BLaER1 treated with 17β-estradiol and CSF1 and Interleukin-3, amounts not matched to agents 10 nM and 100 nM (cell line): Measurements from ENCODE around the gene CHRNB4.

Source experiments
- H3K27ac ChIP-seq, 11 experiments: shearing (Covaris generic); formaldehyde crosslinking; 2 replicates each; pipeline ENCODE4 v1.8.1; 2022
- H3K27me3 ChIP-seq, 11 experiments: shearing (Covaris generic); formaldehyde crosslinking; 2 replicates each; pipeline ENCODE4 v1.8.1; 2022
- H3K36me3 ChIP-seq, 11 experiments: shearing (Covaris generic); formaldehyde crosslinking; 2 replicates each; pipeline ENCODE4 v1.8.1; 2022
- H3K4me1 ChIP-seq, 10 experiments: shearing (Covaris generic); formaldehyde crosslinking; 2 replicates each; pipeline ENCODE4 v1.8.1; 2022
- H3K4me2 ChIP-seq, 11 experiments: shearing (Covaris generic); formaldehyde crosslinking; 2 replicates each; pipeline ENCODE4 v1.8.1; 2022
- H3K4me3 ChIP-seq, 10 experiments: shearing (Covaris generic); formaldehyde crosslinking; 2 replicates each; pipeline ENCODE4 v1.8.1; 2022
- H3K9ac ChIP-seq, 11 experiments: shearing (Covaris generic); formaldehyde crosslinking; 2 replicates each; pipeline ENCODE4 v1.8.1; 2022
- H3K9me3 ChIP-seq, 11 experiments: shearing (Covaris generic); formaldehyde crosslinking; replicated peaks in 1 of 11; 2 replicates each; pipeline ENCODE4 v1.8.1; 2022
- H4K20me1 ChIP-seq, 11 experiments: shearing (Covaris generic); formaldehyde crosslinking; 2 replicates each; pipeline ENCODE4 v1.8.1; 2022
- Cebpa-rat ChIP-seq, 11 experiments: shearing (Covaris generic); IDR thresholded peaks; 2 replicates each; pipeline ENCODE4 v1.8.1; 2022

The CHRNB4 gene

DNA sequence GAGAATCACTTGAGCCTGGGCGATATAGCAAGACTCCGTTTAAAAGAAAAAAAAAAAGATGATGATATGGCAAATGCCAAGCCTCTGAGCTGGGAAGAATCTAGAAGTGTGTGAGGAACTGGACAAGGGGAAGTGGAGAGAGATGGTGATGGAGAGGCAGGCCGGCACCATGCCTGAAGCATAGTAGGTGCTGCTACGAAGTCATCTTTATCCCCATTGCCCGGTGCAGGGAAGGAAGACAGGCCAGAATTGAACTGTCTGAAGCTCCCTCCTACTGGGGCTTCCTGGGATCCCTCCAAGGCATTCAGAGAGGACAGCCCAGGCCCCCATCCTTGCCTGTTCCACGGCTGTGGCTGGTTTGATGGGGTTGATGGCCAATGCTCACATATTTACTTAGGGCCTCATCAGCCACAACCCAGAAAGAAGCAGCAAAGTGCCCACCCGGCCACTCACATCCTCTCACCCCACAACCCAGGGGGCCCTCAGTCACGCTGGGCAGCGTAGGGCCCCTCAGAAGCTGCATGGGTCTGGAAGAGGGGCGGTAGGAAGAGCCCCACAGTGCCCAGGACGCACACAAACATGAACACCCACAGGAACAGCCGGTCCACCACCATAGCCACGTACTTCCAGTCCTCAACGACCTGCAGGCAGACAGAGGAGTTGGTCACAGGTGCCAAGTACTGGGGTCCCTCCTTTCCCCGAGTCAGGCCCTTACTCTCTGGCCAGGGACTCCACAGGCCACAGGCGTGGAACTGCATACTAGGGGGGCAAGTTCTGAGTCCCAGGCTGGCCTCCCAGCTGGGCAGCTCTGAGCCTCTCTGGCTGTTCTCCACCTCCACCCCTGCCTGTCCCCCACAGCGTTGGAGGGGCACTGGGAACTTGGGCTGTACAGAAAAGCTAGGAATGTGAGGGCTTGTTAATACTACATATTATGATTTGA lies 16.1 kb downstream of the CHRNB4 start:
- Histone ChIP-seq H3K27me3 (peaks cover 31 to 41% (median 36%) of the 10 kb centered on the region in 11 experiments), H3K9ac (no peak overlapping the region), H3K36me3 (no peaks in the 10 kb centered on the region), H3K4me3 (no peak overlapping the region), H3K4me1 (peaks cover 7 to 18% (median 10%) of the 10 kb centered on the region in 10 experiments; a peak in 17 of 20 replicates), H3K27ac (no peak overlapping the region), H3K4me2 (no peak overlapping the region), H3K9me3 (no peaks in the 10 kb centered on the region), H4K20me1 (peaks cover 0 to 15% (median 7%) of the 10 kb centered on the region in 11 experiments; a peak in 12 of 22 replicates)
- TF ChIP-seq Cebpa-rat (IDR thresholded peaks at IDR 0.05) = no peak

DNA sequence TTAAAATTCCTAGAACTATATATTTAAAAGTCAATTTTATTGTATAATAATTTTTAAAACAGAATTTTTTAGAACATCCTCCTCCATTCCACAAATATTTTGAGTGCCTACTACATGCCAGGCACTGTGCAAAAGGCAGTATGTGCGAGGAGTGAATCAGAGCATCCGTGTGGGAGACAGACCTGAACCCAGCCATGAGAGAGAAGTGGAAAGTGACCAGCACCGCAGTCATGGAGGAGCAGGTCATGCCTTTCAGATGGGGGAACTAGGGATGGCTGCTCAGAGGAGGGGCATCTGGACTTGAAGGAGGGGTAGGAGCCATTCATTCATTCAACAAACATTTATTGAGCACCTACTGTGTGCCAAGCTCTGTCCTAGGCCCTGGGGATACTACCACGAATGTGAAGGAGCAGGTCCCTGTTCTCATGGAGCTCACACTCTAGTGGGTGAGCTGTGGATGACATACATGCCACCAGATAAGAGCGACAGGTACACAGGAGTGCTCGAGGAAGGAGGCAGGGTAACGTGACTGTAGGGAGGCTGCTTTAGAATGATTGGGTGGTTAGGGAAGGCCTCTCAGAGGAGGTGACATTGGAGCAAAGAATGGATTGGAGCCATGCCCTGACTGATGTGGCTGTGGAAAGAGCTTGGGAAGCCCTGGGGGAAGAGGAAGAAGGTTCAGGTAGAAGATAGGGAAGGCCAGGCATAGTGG lies 17.1 kb downstream of the CHRNB4 start:
- H3K9me3 ChIP-seq = no peaks in the 10 kb centered on the region
- no peak overlapping the region for H3K27ac ChIP-seq
- H3K4me2 ChIP-seq = no peak overlapping the region
- peaks cover 8 to 19% (median 12%) of the 10 kb centered on the region in 10 experiments; a peak in 17 of 20 replicates for H3K4me1 ChIP-seq
- no peak for TF ChIP-seq Cebpa-rat (IDR thresholded peaks at IDR 0.05)
- H3K36me3 ChIP-seq = no peaks in the 10 kb centered on the region
- H3K27me3 ChIP-seq = peaks cover 40 to 51% (median 46%) of the 10 kb centered on the region in 11 experiments
- H4K20me1 ChIP-seq = peaks cover 0 to 24% (median 9%) of the 10 kb centered on the region in 11 experiments; a peak in 12 of 22 replicates
- no peak overlapping the region for H3K9ac ChIP-seq
- no peak overlapping the region for H3K4me3 ChIP-seq

DNA sequence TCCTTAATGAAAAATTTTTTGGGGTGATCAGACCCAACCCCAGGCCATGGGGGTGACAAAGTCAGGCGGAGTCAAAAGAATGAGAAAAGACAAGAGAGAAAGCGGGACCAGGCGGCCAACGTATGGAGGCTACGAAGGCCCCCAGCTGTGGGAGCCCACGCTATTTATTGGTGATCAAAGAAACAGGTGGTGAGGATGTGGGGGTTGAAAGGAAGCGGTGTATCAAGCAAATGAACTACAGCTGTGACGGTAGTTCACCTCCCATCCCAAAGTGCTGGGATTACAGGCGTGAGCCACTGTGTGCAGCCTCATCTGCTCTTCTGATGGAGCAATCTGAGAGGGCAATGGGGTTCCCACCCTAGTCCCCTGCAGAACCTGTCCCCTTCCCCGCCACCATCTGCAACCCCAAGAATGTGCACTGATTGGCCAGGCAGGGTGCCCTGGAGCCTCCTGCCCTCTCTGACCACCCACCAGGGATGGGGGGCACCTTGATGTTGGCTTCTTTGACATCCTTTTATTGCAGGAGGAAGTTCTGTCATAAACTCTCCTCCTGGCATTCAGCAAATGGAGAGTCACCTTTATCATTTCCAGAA lies 19.1 kb downstream of the CHRNB4 start:
- H3K9me3 ChIP-seq = no peaks in the 10 kb centered on the region
- no peak overlapping the region for H3K4me2 ChIP-seq
- no peak for TF ChIP-seq Cebpa-rat (IDR thresholded peaks at IDR 0.05)
- H3K4me3 ChIP-seq = no peak overlapping the region
- no peaks in the 10 kb centered on the region for H3K36me3 ChIP-seq
- H3K9ac ChIP-seq = no peak overlapping the region
- peaks cover 44 to 56% (median 51%) of the 10 kb centered on the region in 11 experiments for H3K27me3 ChIP-seq
- H3K4me1 ChIP-seq = peaks cover 11 to 21% (median 18%) of the 10 kb centered on the region in 10 experiments; a peak in 18 of 20 replicates
- no peak overlapping the region for H3K27ac ChIP-seq
- peaks cover 0 to 31% (median 9%) of the 10 kb centered on the region in 11 experiments; a peak in 12 of 22 replicates for H4K20me1 ChIP-seq

DNA sequence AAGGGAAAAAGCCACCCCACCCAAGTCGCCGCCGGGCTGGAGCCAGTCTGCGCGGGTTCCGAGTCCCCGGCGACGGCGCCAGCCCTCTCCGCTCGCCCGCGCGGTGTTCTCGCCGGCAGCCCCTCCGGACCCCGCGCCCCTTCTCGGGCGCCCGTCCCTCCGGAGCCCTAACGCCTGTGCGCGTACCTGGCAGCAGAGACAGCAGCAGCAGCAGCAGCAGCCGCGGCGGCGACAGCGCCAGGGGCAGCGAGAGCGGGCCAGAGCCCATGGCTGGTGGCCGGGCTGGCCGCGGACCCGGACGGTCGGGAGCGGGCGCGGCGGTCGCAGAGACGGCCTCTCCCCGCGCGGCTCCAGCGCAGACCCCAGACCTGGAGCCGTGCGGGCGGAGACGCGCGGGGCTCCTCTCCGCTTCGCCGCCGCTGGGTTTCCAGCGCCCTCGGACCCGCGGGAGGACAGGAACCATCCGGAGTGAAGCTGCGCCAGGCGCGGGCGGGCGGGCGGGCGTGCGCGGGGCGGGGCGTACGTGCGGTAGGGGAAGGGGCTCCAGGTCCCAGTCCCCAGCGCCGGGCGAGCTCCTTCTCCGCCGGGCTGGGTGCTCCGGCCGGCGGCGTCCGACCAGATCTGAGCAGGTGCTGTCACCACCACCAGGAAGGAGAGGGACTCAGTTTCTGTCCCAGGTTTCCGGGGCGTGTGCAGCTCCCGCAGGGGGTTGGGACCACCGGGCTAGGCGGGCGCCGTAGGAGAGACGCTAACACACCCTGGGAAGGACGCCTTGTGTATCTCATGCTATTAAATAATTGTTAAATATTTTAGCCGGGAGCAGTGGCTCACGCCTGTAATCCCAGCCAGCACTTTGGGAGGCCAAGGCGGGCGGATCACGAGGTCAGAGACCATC lies 20.2 kb downstream of the CHRNB4 start, which contains the start of gene CHRNA3:
Gene CHRNA3 (minus strand): TSS at position 470 of the 895 bp plus-strand sequence. CDS start 202 bp downstream, at position 268.
- Histone ChIP-seq H3K4me2 (peak within 1 kb of the TSS; percentile 80 to 99 (median 97)), H4K20me1 (peaks cover 0 to 31% (median 9%) of the 10 kb centered on the region in 11 experiments; a peak in 12 of 22 replicates), H3K9ac (peak within 1 kb of the TSS in 8 of 11 experiments; percentile 7 to 68 (median 50); a peak in 11 of 22 replicates), H3K36me3 (no peaks in the 10 kb centered on the region), H3K4me1 (peaks cover 11 to 25% (median 18%) of the 10 kb centered on the region in 10 experiments; a peak in 18 of 20 replicates), H3K27ac (no peak within 1 kb of the TSS), H3K27me3 (peaks cover 44 to 56% (median 51%) of the 10 kb centered on the region in 11 experiments), H3K9me3 (no peaks in the 10 kb centered on the region), H3K4me3 (peak within 1 kb of the TSS; percentile 51 to 71 (median 59))
- TF ChIP-seq Cebpa-rat (IDR thresholded peaks at IDR 0.05) = no peak

DNA sequence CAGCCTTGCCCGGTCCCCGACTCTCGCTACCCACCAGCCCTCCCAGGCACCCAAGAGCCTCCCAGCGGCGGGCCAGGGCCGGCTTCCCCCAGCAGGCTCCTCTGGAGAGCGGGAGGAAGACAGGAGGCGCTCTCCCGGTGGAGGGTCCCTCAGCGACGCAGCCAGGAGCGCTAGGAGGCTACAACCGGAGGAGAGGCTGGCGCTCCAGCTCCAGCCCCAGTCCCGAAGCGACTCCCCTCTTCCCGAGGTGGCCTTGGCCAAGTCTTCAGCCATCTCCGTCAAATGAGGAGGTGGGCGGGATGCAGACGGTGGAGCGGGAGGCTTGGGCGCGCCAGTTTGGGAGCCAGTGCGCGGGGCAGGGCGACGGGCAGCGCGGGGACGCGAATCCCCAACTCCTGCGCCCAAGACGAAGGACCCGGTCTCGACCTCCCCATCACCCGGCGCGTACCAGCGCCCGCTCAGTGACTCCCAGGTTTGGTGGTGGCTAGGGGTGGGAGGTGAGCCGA lies 20.9 kb downstream of the CHRNB4 start:
- no peaks in the 10 kb centered on the region for H3K9me3 ChIP-seq
- H3K27ac ChIP-seq = no peak overlapping the region
- peaks cover 0 to 31% (median 9%) of the 10 kb centered on the region in 11 experiments; a peak in 12 of 22 replicates for H4K20me1 ChIP-seq
- peak overlapping the region in 7 of 11 experiments; percentile 7 to 68 (median 53); a peak in 5 of 22 replicates for H3K9ac ChIP-seq
- H3K36me3 ChIP-seq = no peaks in the 10 kb centered on the region
- peaks cover 11 to 25% (median 18%) of the 10 kb centered on the region in 10 experiments; a peak in 18 of 20 replicates for H3K4me1 ChIP-seq
- TF ChIP-seq Cebpa-rat (IDR thresholded peaks at IDR 0.05) = no peak
- peak overlapping the region; percentile 80 to 99 (median 97) for H3K4me2 ChIP-seq
- H3K4me3 ChIP-seq = peak overlapping the region; percentile 51 to 71 (median 59)
- peaks cover 44 to 56% (median 51%) of the 10 kb centered on the region in 11 experiments for H3K27me3 ChIP-seq

DNA sequence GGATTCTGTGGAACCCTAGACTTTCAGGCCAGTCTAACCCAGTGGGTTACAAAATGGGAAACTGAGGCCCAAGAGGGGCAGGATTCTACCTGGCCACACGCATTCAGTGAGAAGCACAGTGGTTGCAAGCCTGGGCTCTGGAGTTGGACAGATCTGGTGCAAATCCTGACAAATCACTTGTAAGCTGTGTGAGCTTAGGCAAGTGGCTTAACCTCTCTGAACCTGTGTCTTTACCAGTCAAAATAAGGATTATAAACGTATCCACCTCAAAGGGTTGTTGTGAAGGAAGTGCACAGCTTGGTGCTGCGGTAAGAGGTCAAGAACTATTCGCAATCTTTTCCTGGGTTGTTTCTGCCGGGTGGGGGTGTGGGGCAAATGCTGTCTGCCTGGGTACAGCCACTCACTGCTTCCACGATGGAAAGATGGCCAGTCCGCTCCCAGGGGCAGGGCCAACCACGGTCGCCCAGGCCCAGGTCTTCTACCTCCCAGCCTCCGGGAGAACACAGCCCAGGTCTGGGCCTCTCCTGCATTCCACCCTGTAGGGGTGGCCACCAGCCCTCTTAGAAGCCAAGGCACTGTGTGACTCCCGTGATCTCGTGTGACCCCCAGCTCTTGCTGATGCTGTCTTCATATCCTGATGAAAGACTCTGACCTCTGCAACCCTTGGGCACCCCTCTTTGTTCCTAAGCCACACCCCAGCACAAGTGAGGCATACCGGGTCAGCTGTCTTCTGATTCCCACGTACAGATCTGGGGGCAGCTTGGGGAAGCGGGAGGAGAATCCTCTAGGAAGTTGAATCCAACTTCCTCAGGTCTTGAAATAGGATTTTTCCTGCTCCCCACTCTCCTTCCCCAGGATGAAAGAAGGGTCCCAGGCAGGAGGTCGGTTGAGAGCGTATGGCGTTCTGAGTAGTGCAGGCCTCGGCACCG lies 21.7 kb downstream of the CHRNB4 start:
- Histone ChIP-seq H3K9me3 (no peaks in the 10 kb centered on the region), H3K27ac (no peak overlapping the region), H3K27me3 (peaks cover 44 to 56% (median 51%) of the 10 kb centered on the region in 11 experiments), H4K20me1 (peaks cover 0 to 31% (median 9%) of the 10 kb centered on the region in 11 experiments; a peak in 11 of 22 replicates), H3K4me3 (peak overlapping the region in 4 of 10 experiments; percentile 56 to 64 (median 61); a peak in 6 of 20 replicates), H3K4me2 (peak overlapping the region in 9 of 11 experiments; percentile 92 to 99 (median 97); a peak in 8 of 22 replicates), H3K9ac (no peak overlapping the region), H3K36me3 (no peaks in the 10 kb centered on the region), H3K4me1 (peaks cover 11 to 25% (median 18%) of the 10 kb centered on the region in 10 experiments; a peak in 18 of 20 replicates)
- no peak for TF ChIP-seq Cebpa-rat (IDR thresholded peaks at IDR 0.05)
